HG03571 (cell line): ENCODE data around the gene PFKM.
"Not testable (repeated sequence)": the region's sequence is repeated elsewhere in the genome, so short reads cannot be mapped to it uniquely, and the experiment has no call there.

Source experiments
- ATAC-seq: cut with Tn5 transposase; IDR thresholded peaks from one replicate; pipeline ENCODE4 v1.9.1; 2021; ENCODE audit not compliant: unreplicated experiment

The PFKM gene

GRCh38 chr12:48110691-48111311, 8.4 kb upstream of the PFKM start:
- ATAC-seq = no peak

- not testable (repeated sequence) for ATAC-seq
Observed at GRCh38 chr12:48111312-48111693, 7.9 kb upstream of the PFKM start.

GRCh38 chr12:48115957-48116356, 3.2 kb upstream of the PFKM start:
- no peak for ATAC-seq

GRCh38 chr12:48118284-48118871, 786 bp upstream of the PFKM start:
- no peak for ATAC-seq

- ATAC-seq = no peak
Observed at GRCh38 chr12:48119834-48120195, 651 bp downstream of the PFKM start.

GRCh38 chr12:48121522-48121921, 2.4 kb downstream of the PFKM start:
- no peak for ATAC-seq

GRCh38 chr12:48122065-48122834, 3.1 kb downstream of the PFKM start:
- no peak for ATAC-seq

GRCh38 chr12:48123169-48123568, 4.0 kb downstream of the PFKM start:
- no peak for ATAC-seq

GRCh38 chr12:48125542-48125941, 6.4 kb downstream of the PFKM start:
- ATAC-seq = not testable (repeated sequence)

GRCh38 chr12:48125985-48126384, 6.8 kb downstream of the PFKM start:
- ATAC-seq = no peak

GRCh38 chr12:48126953-48127630, 7.9 kb downstream of the PFKM start:
- no peak for ATAC-seq

- no peak for ATAC-seq
Observed at GRCh38 chr12:48128800-48129199, 9.6 kb downstream of the PFKM start.

GRCh38 chr12:48129376-48129775, 10.2 kb downstream of the PFKM start:
- no peak for ATAC-seq

- no peak for ATAC-seq
Observed at GRCh38 chr12:48131517-48131916, 12.4 kb downstream of the PFKM start.

- no peak for ATAC-seq
Observed at GRCh38 chr12:48132826-48133225, 13.7 kb downstream of the PFKM start.

- no peak for ATAC-seq
Observed at GRCh38 chr12:48135027-48135426, 15.9 kb downstream of the PFKM start.

GRCh38 chr12:48142818-48143674, 23.9 kb downstream of the PFKM start:
- no peak for ATAC-seq

- no peak for ATAC-seq
Observed at GRCh38 chr12:48143898-48144297, 24.7 kb downstream of the PFKM start.

- no peak for ATAC-seq
Observed at GRCh38 chr12:48145981-48146380, 26.8 kb downstream of the PFKM start.

- no peak for ATAC-seq
Observed at GRCh38 chr12:48151103-48151771, 32.1 kb downstream of the PFKM start.
